Measurements from ENCODE around the gene SYT6.

The SYT6 gene

GRCh38 chr1:114092186-114093062, 61.2 kb downstream of the SYT6 start:
- ATAC-seq: no peak

- ATAC-seq: no peak
These were observed 62.0 kb downstream of the SYT6 start for GRCh38 chr1:114091711-114092110.

- ATAC-seq: no peak
These were observed 62.7 kb downstream of the SYT6 start for GRCh38 chr1:114090738-114091505.

GRCh38 chr1:114089502-114090138, 64.0 kb downstream of the SYT6 start:
- ATAC-seq: no peak

- no peak for ATAC-seq
These were observed 65.0 kb downstream of the SYT6 start for GRCh38 chr1:114088392-114089299.

GRCh38 chr1:114087495-114087894, 66.2 kb downstream of the SYT6 start:
- ATAC-seq: no peak

GRCh38 chr1:114086601-114087368, 66.9 kb downstream of the SYT6 start:
- ATAC-seq: no peak

GRCh38 chr1:114082867-114083585, 70.6 kb downstream of the SYT6 start:
- no peak for ATAC-seq

- no peak for ATAC-seq
These were observed 71.4 kb downstream of the SYT6 start for GRCh38 chr1:114082304-114082630.

- no peak for ATAC-seq
These were observed 72.0 kb downstream of the SYT6 start for GRCh38 chr1:114081437-114082303.

- no peak for ATAC-seq
These were observed 72.9 kb downstream of the SYT6 start for GRCh38 chr1:114080511-114081436.

- no peak for ATAC-seq
These were observed 74.0 kb downstream of the SYT6 start for GRCh38 chr1:114079596-114080190.

GRCh38 chr1:114078116-114078515, 75.6 kb downstream of the SYT6 start:
- ATAC-seq: no peak

GRCh38 chr1:114077188-114077587, 76.5 kb downstream of the SYT6 start:
- ATAC-seq: no peak

GRCh38 chr1:114076308-114076707, 77.4 kb downstream of the SYT6 start:
- ATAC-seq: no peak

- no peak for ATAC-seq
These were observed 78.0 kb downstream of the SYT6 start for GRCh38 chr1:114075546-114076242.

- ATAC-seq: no peak
These were observed 78.6 kb downstream of the SYT6 start for GRCh38 chr1:114075105-114075504.

GRCh38 chr1:114072246-114072645, 81.4 kb downstream of the SYT6 start:
- ATAC-seq: no peak

Measured in activated CD4-positive, CD25-positive, alpha-beta regulatory T cell treated with anti-CD3 and anti-CD28 coated beads, Interleukin-2, amount 50 U/mL, for 24 hours (primary cell).